Measurements from ENCODE around the gene KMO.

- TF ChIP-seq POLR2A (IDR thresholded peaks at IDR 0.05; ENCODE audit: extremely low read depth, insufficient read length), result no peak
- TF ChIP-seq CTCF (IDR thresholded peaks at IDR 0.05; ENCODE audit: low read depth, low read length), result no peak
- no peak for TF ChIP-seq MYC (IDR thresholded peaks at IDR 0.05; ENCODE audit: low read depth, low read length)
These were observed 109.8 kb downstream of the KMO start for GRCh38 chr1:241641773-241642592.

Data from NB4 (cell line).